ENCODE data around the gene KRTAP5-6. TPM values are rescaled to one million over a fixed set of nuclear protein-coding genes. Genes with fewer than 3 reads are reported as not detected.

Gene KRTAP5-6
- total RNA-seq, 3 donors from 2014 or later: not detected

DNA sequence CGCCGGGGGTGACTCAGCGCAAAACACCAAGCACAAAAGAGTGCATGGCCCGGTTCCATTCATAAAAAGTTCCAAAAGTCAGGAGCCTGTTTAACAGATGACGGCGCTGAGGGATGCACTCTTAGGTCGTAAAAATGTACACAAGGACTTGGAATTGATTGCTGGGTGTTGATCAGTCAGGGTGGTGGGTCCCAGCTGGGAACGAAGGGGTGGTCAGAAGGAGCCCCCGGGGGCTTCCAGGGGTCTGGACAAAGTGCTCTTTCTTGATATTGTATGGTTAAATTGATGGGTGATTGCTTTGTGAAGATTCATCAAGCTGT, 32.7 kb downstream of the KRTAP5-6 start:
- ATAC-seq (no peak), DNase-seq (no peak)
- intact Hi-C loops (cut with DNase I, micrococcal nuclease): no loop called here
- no peaks in the 10 kb centered on the region for H3K9me3 ChIP-seq
- no peaks in the 10 kb centered on the region for H3K36me3 ChIP-seq (ENCODE audit: low read depth)
- H3K4me3 ChIP-seq: no peak overlapping the region
- TF ChIP-seq, protein P1, sequence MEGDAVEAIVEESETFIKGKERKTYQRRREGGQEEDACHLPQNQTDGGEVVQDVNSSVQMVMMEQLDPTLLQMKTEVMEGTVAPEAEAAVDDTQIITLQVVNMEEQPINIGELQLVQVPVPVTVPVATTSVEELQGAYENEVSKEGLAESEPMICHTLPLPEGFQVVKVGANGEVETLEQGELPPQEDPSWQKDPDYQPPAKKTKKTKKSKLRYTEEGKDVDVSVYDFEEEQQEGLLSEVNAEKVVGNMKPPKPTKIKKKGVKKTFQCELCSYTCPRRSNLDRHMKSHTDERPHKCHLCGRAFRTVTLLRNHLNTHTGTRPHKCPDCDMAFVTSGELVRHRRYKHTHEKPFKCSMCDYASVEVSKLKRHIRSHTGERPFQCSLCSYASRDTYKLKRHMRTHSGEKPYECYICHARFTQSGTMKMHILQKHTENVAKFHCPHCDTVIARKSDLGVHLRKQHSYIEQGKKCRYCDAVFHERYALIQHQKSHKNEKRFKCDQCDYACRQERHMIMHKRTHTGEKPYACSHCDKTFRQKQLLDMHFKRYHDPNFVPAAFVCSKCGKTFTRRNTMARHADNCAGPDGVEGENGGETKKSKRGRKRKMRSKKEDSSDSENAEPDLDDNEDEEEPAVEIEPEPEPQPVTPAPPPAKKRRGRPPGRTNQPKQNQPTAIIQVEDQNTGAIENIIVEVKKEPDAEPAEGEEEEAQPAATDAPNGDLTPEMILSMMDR (IDR thresholded peaks at IDR 0.05): no peak
- no peaks in the 10 kb centered on the region for H3K4me1 ChIP-seq (ENCODE audit: low read depth)

GRCh38 chr11:1730059-1730629, 33.1 kb downstream of the KRTAP5-6 start:
- TF ChIP-seq, protein P1 (IDR thresholded peaks at IDR 0.05): no peak
- H3K4me1 ChIP-seq (ENCODE audit: low read depth): no peaks in the 10 kb centered on the region
- no peaks in the 10 kb centered on the region for H3K36me3 ChIP-seq (ENCODE audit: low read depth)
- intact Hi-C loops (cut with DNase I, micrococcal nuclease): no loop called here
- no peaks in the 10 kb centered on the region for H3K9me3 ChIP-seq
- no peak for DNase-seq
- no peak for ATAC-seq
- H3K4me3 ChIP-seq: no peak overlapping the region

- no peaks in the 10 kb centered on the region for H3K36me3 ChIP-seq (ENCODE audit: low read depth)
- ATAC-seq (no peak), DNase-seq (no peak)
- H3K4me1 ChIP-seq (ENCODE audit: low read depth): no peaks in the 10 kb centered on the region
- TF ChIP-seq, protein P1 (IDR thresholded peaks at IDR 0.05): no peak
- intact Hi-C loops (cut with DNase I, micrococcal nuclease): no loop called here
- no peak overlapping the region for H3K4me3 ChIP-seq
- peaks cover 4% of the 10 kb centered on the region for H3K9me3 ChIP-seq
Measured at GRCh38 chr11:1731451-1732059, 34.6 kb downstream of the KRTAP5-6 start.

DNA sequence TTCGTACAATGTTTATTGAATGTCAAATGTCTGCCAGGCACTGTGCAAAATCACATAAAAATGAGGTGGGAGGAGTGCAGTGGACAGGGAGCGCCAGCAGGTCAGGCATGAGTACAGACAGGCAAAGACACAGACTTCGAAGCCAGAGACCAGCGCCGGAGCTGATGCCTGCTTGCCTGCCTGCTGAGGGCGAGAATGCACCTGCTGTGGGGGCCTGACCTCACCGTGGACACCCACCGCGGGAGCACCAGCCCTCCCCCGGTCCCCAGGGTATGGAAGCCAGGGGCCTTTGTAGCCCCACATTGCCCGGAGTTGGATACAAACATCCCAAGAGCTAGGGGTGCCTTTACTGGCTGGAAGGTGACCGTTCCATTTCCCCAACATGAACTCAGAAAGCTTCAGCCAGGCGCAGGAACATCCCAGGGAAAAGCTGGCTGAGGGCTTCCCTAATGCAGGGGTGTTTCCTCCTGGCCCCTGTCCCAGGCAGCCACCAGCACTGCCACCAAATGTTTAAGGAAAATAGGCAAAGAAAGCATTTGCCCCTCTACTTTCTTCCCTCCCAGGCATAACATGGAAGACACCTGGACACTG, 35.5 kb downstream of the KRTAP5-6 start:
- Histone ChIP-seq H3K4me3 (no peak overlapping the region), H3K4me1 (ENCODE audit: low read depth) (no peaks in the 10 kb centered on the region), H3K9me3 (peaks cover 13% of the 10 kb centered on the region), H3K36me3 (ENCODE audit: low read depth) (no peaks in the 10 kb centered on the region)
- TF ChIP-seq, protein P1 (IDR thresholded peaks at IDR 0.05): no peak
- no peak for ATAC-seq
- no peak for DNase-seq
- intact Hi-C loops (cut with DNase I, micrococcal nuclease): no loop called here

DNA sequence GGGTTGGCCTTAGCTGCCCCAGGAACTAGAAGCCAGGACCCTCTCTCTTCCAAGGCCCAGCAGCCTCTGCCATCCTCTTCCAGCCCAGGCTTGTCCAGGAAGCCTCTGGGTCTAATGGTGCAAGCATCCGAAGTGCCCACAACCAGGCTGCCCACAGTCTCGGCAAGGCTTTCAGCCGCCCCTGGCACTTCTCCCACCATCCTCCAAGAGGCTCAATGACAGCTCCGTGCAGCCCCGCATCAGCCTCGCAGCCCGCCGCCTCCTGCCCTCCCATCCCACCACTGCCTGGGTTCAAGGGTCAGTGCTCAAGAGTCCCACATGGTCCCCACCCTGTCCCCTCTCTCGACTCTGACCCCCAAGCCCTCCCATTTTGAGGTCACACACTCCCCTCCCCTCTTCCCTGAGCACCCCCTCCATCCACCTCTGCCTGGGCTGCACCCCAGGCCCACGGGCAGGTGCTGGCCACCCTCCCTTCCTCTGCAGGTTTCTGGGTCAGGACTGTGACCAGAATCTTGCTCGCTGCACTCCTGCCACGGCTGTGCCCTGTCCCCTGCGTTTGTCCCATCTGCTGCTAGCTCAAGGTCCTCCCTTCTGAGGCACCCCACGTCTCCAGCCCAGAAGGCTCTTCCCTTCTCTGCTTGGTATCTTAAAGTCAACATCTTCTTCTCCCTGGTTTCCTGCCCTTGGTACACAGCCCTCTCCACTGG, 36.2 kb downstream of the KRTAP5-6 start:
- no peak for ATAC-seq
- TF ChIP-seq, protein P1 (IDR thresholded peaks at IDR 0.05): no peak

More for the DNA sequence above, 36.2 kb downstream of the KRTAP5-6 start:
- no peak overlapping the region for H3K4me3 ChIP-seq
- H3K4me1 ChIP-seq (ENCODE audit: low read depth): no peaks in the 10 kb centered on the region
- peaks cover 13% of the 10 kb centered on the region for H3K9me3 ChIP-seq
- DNase-seq: no peak
- H3K36me3 ChIP-seq (ENCODE audit: low read depth): no peaks in the 10 kb centered on the region
- intact Hi-C loops (cut with DNase I, micrococcal nuclease): no loop called here

All from mucosa of descending colon (tissue), 3 donors.